ENCODE data around the gene ZNF423. TPM values are rescaled to one million over a fixed set of nuclear protein-coding genes. Genes with fewer than 3 reads are reported as not detected.

The ZNF423 gene
- total and polyA plus RNA-seq, 2 donors: 0.52 to 1.6 TPM

DNA sequence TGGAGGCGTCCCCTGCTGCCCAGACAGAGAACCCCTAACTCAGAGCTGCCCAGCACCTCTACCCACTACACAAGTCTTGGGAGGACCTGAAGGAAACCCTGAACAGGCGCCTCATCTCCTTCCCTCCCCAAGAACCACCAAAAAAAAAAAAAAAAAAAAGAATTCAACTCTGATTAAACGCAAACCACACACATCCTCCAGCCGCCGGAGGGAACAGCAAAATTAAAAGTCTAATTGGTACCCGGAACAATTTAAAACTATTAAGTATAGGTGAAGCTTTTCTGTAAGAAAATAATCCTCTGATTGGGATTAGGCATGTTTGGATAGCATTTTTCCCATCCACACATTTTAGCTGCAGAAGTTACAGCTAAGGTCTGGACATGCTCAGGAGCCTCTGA lies 202.7 kb downstream of the ZNF423 start:
- H3K9me3 ChIP-seq (ENCODE audit: control insufficient read depth in 2 of 2, insufficient read depth in 1 of 2, low read length in 1 of 2): no peaks in the 10 kb centered on the region
- no peak overlapping the region for H3K4me3 ChIP-seq (ENCODE audit: low read length in 2 of 2)
- H3K36me3 ChIP-seq (ENCODE audit: control insufficient read depth in 2 of 2, insufficient read depth in 2 of 2, low read length in 1 of 2): no peaks in the 10 kb centered on the region
- peaks cover 0 to 2% of the 10 kb centered on the region in 2 donors for H3K4me1 ChIP-seq (ENCODE audit: control insufficient read depth in 2 of 2, insufficient read depth in 2 of 2, low read length in 2 of 2)
- no peaks in the 10 kb centered on the region for H3K27me3 ChIP-seq (ENCODE audit: control insufficient read depth in 2 of 2, insufficient read depth in 1 of 2, low read length in 1 of 2)
- no peak for DNase-seq (ENCODE audit: low read depth in 6 of 9, low spot score in 9 of 9)
- 17% methylated on average over 6 of the region's 6 CpGs for WGBS
- no peak overlapping the region for H3K27ac ChIP-seq (ENCODE audit: low read depth in 1 of 2, low read length in 1 of 2)

DNA sequence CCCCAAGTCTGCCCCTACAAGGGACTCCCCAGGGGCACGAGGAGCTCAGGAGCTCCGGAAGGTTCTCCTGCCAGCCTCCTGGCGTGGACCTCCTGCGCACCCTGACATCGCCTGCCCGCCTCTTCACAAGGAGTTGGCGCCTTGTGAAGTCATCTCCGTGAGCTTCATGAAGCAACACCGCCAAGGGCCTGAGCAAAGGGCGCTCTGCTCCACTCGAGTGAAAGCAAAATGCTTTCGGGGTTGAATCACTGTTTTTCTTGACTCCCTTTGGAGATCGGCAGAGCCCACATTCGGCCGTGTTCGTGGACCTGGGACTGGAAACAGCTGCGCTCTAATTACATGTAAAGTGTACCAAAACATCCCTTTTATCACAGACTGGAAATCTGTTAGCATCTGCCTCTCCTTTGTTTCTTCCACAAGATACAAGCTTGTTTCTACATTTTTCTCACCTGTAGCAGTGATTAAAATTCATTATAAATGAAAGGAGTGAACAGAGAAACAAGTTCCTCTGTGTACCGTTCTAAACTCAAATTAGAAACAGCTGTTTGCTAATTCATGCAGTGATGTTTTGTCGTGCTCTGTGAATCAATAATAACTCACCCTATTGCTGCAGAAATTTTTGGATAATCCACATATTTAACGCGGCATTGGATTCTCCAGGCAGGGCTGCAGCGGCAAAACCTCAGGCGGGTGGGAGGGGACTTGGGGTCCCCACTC lies 203.3 kb downstream of the ZNF423 start:
- WGBS: 92% methylated on average over 23 of the region's 23 CpGs
- H3K27ac ChIP-seq (ENCODE audit: low read depth in 1 of 2, low read length in 1 of 2): no peak overlapping the region
- no peak for DNase-seq (ENCODE audit: low read depth in 6 of 9, low spot score in 9 of 9)
- no peaks in the 10 kb centered on the region for H3K27me3 ChIP-seq (ENCODE audit: control insufficient read depth in 2 of 2, insufficient read depth in 1 of 2, low read length in 1 of 2)
- H3K36me3 ChIP-seq (ENCODE audit: control insufficient read depth in 2 of 2, insufficient read depth in 2 of 2, low read length in 1 of 2): no peaks in the 10 kb centered on the region
- peaks cover 0 to 2% of the 10 kb centered on the region in 2 donors for H3K4me1 ChIP-seq (ENCODE audit: control insufficient read depth in 2 of 2, insufficient read depth in 2 of 2, low read length in 2 of 2)
- H3K4me3 ChIP-seq (ENCODE audit: low read length in 2 of 2): no peak overlapping the region
- H3K9me3 ChIP-seq (ENCODE audit: control insufficient read depth in 2 of 2, insufficient read depth in 1 of 2, low read length in 1 of 2): no peaks in the 10 kb centered on the region

DNA sequence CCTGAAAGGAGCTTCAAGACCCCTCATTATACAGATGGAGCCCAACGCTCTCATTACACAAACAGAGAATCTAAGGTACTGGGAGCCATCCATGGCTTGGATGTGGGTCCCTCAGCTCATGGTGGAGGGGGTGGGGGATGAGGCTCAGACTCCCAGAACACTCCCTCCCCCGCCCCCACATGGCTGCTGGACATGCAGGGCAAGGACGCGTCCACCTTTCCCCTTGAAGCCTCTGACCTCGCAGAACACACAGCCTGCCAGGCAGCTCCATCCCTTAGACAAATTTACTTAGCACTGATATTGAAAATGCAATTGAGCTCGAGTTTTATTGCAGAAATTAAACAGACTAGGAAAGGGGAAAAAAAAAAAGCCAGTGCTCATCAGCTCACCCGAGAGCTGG lies 203.9 kb downstream of the ZNF423 start:
- DNase-seq (ENCODE audit: low read depth in 6 of 9, low spot score in 9 of 9): no peak
- H3K27ac ChIP-seq (ENCODE audit: low read depth in 1 of 2, low read length in 1 of 2): no peak overlapping the region
- no peaks in the 10 kb centered on the region for H3K36me3 ChIP-seq (ENCODE audit: control insufficient read depth in 2 of 2, insufficient read depth in 2 of 2, low read length in 1 of 2)
- 95% methylated on average over 7 of the region's 7 CpGs for WGBS
- peaks cover 0 to 1% of the 10 kb centered on the region in 2 donors for H3K9me3 ChIP-seq (ENCODE audit: control insufficient read depth in 2 of 2, insufficient read depth in 1 of 2, low read length in 1 of 2)
- peaks cover 0 to 2% of the 10 kb centered on the region in 2 donors for H3K4me1 ChIP-seq (ENCODE audit: control insufficient read depth in 2 of 2, insufficient read depth in 2 of 2, low read length in 2 of 2)
- H3K27me3 ChIP-seq (ENCODE audit: control insufficient read depth in 2 of 2, insufficient read depth in 1 of 2, low read length in 1 of 2): no peaks in the 10 kb centered on the region
- H3K4me3 ChIP-seq (ENCODE audit: low read length in 2 of 2): no peak overlapping the region

DNA sequence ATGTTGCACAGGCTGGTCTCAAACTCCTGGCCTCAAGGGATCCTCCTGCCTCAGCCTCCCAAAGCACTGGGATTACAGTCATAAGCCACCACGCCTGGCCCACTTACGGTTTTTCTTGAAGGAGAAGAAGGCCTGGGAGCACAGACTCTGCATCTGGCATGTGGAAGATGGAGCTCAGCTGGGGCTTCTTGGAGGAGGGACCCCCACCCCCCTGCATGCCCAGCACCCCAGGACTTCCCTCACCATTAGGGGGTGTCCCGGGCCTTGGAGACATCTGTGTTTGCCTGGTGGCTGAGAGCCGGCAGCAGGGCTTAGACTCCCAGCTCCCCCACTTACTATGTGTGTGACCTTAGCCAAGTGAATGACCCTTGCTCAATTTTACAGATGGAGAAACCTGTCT lies 204.7 kb downstream of the ZNF423 start:
- Histone ChIP-seq H3K36me3 (ENCODE audit: control insufficient read depth in 2 of 2, insufficient read depth in 2 of 2, low read length in 1 of 2) (no peaks in the 10 kb centered on the region), H3K4me1 (ENCODE audit: control insufficient read depth in 2 of 2, insufficient read depth in 2 of 2, low read length in 2 of 2) (peaks cover 0 to 2% of the 10 kb centered on the region in 2 donors), H3K27ac (ENCODE audit: low read depth in 1 of 2, low read length in 1 of 2) (no peak overlapping the region), H3K9me3 (ENCODE audit: control insufficient read depth in 2 of 2, insufficient read depth in 1 of 2, low read length in 1 of 2) (peaks cover 0 to 6% of the 10 kb centered on the region in 2 donors), H3K4me3 (ENCODE audit: low read length in 2 of 2) (no peak overlapping the region), H3K27me3 (ENCODE audit: control insufficient read depth in 2 of 2, insufficient read depth in 1 of 2, low read length in 1 of 2) (no peaks in the 10 kb centered on the region)
- WGBS: 86% methylated on average over 4 of the region's 4 CpGs
- DNase-seq (ENCODE audit: low read depth in 6 of 9, low spot score in 9 of 9): no peak

- H3K9me3 ChIP-seq (ENCODE audit: control insufficient read depth in 2 of 2, insufficient read depth in 1 of 2, low read length in 1 of 2): peaks cover 0 to 9% of the 10 kb centered on the region in 2 donors
- H3K4me1 ChIP-seq (ENCODE audit: control insufficient read depth in 2 of 2, insufficient read depth in 2 of 2, low read length in 2 of 2): peaks cover 0 to 2% of the 10 kb centered on the region in 2 donors
- WGBS: 95% methylated on average over 1 of the region's 1 CpG
- no peaks in the 10 kb centered on the region for H3K27me3 ChIP-seq (ENCODE audit: control insufficient read depth in 2 of 2, insufficient read depth in 1 of 2, low read length in 1 of 2)
- H3K27ac ChIP-seq (ENCODE audit: low read depth in 1 of 2, low read length in 1 of 2): no peak overlapping the region
- no peaks in the 10 kb centered on the region for H3K36me3 ChIP-seq (ENCODE audit: control insufficient read depth in 2 of 2, insufficient read depth in 2 of 2, low read length in 1 of 2)
- DNase-seq (ENCODE audit: low read depth in 6 of 9, low spot score in 9 of 9): no peak
- no peak overlapping the region for H3K4me3 ChIP-seq (ENCODE audit: low read length in 2 of 2)
Observed at GRCh38 chr16:49650603-49651002, 205.3 kb downstream of the ZNF423 start.

DNA sequence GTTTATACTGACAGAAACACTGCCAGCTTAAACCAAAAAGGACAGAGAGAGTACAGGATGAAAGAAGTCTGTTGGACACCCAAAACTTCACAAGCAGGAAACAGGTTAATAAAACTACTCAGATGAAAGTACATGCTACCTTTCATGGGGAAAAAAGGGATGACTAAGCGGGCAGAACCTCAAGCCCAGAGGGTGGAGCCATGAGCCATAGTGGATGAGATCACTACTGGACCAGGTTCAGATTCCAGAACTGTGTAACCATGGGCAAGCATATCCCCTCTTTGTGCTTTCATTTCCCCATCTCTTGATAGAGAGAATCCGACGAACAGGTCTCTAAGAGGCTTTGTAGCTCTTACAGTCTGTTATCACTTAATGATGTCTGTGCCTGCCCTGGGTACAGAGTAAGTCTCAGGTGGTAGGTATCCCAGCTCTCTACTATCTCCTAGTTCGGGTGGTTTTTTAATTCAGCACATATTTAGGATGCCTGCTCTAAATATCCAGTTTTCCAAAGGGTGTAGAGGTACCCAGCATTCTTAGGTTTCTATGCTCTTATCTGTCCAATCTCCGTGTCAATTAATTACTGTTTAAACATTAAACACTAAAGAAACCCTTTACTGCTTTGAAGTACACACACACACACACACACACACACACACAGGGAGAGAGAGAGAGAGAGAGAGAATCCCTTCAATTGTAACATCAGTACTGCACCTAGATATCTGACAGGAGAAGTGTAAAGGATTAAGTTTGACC lies 206.7 kb downstream of the ZNF423 start:
- Histone ChIP-seq H3K27me3 (ENCODE audit: control insufficient read depth in 2 of 2, insufficient read depth in 1 of 2, low read length in 1 of 2) (no peaks in the 10 kb centered on the region), H3K36me3 (ENCODE audit: control insufficient read depth in 2 of 2, insufficient read depth in 2 of 2, low read length in 1 of 2) (no peaks in the 10 kb centered on the region), H3K4me1 (ENCODE audit: control insufficient read depth in 2 of 2, insufficient read depth in 2 of 2, low read length in 2 of 2) (peaks cover 0 to 3% of the 10 kb centered on the region in 2 donors), H3K27ac (ENCODE audit: low read depth in 1 of 2, low read length in 1 of 2) (no peak overlapping the region), H3K9me3 (ENCODE audit: control insufficient read depth in 2 of 2, insufficient read depth in 1 of 2, low read length in 1 of 2) (peaks cover 0 to 9% of the 10 kb centered on the region in 2 donors), H3K4me3 (ENCODE audit: low read length in 2 of 2) (no peak overlapping the region)
- WGBS: 74% methylated on average over 5 of the region's 5 CpGs
- no peak for DNase-seq (ENCODE audit: low read depth in 6 of 9, low spot score in 9 of 9)

DNA sequence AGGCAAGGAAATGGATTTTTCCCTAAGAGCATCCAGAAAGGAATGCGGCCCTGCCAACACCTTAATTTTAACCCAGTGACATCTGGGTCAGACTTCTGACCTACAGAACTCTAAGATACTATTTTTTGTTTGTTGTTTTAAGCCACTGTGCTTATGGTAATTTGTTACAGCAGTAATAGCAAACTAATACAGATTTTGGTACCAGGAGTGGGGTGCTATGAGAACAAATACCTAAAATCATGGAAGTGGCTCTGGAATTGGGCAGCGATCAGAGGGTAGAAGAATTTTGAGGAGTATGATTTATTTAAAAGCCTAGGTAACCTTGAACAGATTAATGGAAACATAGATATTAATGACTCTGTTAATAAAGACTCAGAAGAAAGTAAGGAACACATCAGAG lies 208.2 kb downstream of the ZNF423 start:
- H3K27ac ChIP-seq (ENCODE audit: low read depth in 1 of 2, low read length in 1 of 2): no peak overlapping the region
- peaks cover 0 to 9% of the 10 kb centered on the region in 2 donors for H3K9me3 ChIP-seq (ENCODE audit: control insufficient read depth in 2 of 2, insufficient read depth in 1 of 2, low read length in 1 of 2)
- peaks cover 0 to 10% of the 10 kb centered on the region in 2 donors for H3K4me1 ChIP-seq (ENCODE audit: control insufficient read depth in 2 of 2, insufficient read depth in 2 of 2, low read length in 2 of 2)
- H3K4me3 ChIP-seq (ENCODE audit: low read length in 2 of 2): no peak overlapping the region
- no peaks in the 10 kb centered on the region for H3K27me3 ChIP-seq (ENCODE audit: control insufficient read depth in 2 of 2, insufficient read depth in 1 of 2, low read length in 1 of 2)
- no peaks in the 10 kb centered on the region for H3K36me3 ChIP-seq (ENCODE audit: control insufficient read depth in 2 of 2, insufficient read depth in 2 of 2, low read length in 1 of 2)
- DNase-seq (ENCODE audit: low read depth in 6 of 9, low spot score in 9 of 9): no peak
- 100% methylated on average over 2 of the region's 2 CpGs for WGBS

GRCh38 chr16:49645263-49645662 lies 210.6 kb downstream of the ZNF423 start:
- 100% methylated on average over 1 of the region's 1 CpG for WGBS
- Histone ChIP-seq H3K36me3 (ENCODE audit: control insufficient read depth in 2 of 2, insufficient read depth in 2 of 2, low read length in 1 of 2) (no peaks in the 10 kb centered on the region), H3K9me3 (ENCODE audit: control insufficient read depth in 2 of 2, insufficient read depth in 1 of 2, low read length in 1 of 2) (peaks cover 0 to 9% of the 10 kb centered on the region in 2 donors), H3K4me3 (ENCODE audit: low read length in 2 of 2) (no peak overlapping the region), H3K27me3 (ENCODE audit: control insufficient read depth in 2 of 2, insufficient read depth in 1 of 2, low read length in 1 of 2) (no peaks in the 10 kb centered on the region), H3K27ac (ENCODE audit: low read depth in 1 of 2, low read length in 1 of 2) (no peak overlapping the region), H3K4me1 (ENCODE audit: control insufficient read depth in 2 of 2, insufficient read depth in 2 of 2, low read length in 2 of 2) (peaks cover 4 to 26% of the 10 kb centered on the region in 2 donors)
- no peak for DNase-seq (ENCODE audit: low read depth in 6 of 9, low spot score in 9 of 9)

DNA sequence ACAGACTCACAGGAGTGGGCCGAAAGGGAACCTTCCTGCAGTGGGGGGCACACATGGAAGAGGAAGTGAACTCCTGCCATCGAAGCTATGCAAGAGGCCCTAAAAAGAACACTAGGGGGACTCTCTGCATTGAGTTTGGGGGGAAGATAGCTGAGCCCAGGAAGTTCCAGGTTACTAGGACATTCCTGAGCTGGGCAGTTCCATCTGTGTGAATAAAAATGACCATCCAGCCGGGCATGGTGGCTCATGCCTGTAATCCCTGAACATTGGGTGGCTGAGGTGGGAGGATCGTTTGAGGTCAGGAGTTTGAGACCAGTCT lies 211.8 kb downstream of the ZNF423 start:
- peak in 1 of 9 donors; percentile 50 for DNase-seq (ENCODE audit: low read depth in 6 of 9, low spot score in 9 of 9)
- no peaks in the 10 kb centered on the region for H3K36me3 ChIP-seq (ENCODE audit: control insufficient read depth in 2 of 2, insufficient read depth in 2 of 2, low read length in 1 of 2)
- 53% methylated on average over 4 of the region's 4 CpGs for WGBS
- H3K27me3 ChIP-seq (ENCODE audit: control insufficient read depth in 2 of 2, insufficient read depth in 1 of 2, low read length in 1 of 2): no peaks in the 10 kb centered on the region
- no peak overlapping the region for H3K27ac ChIP-seq (ENCODE audit: low read depth in 1 of 2, low read length in 1 of 2)
- H3K4me1 ChIP-seq (ENCODE audit: control insufficient read depth in 2 of 2, insufficient read depth in 2 of 2, low read length in 2 of 2): peaks cover 6 to 34% of the 10 kb centered on the region in 2 donors
- H3K9me3 ChIP-seq (ENCODE audit: control insufficient read depth in 2 of 2, insufficient read depth in 1 of 2, low read length in 1 of 2): peaks cover 0 to 9% of the 10 kb centered on the region in 2 donors
- H3K4me3 ChIP-seq (ENCODE audit: low read length in 2 of 2): no peak overlapping the region
